ENCODE results near the gene GBP6. TPM values are rescaled to one million over a fixed set of nuclear protein-coding genes. Genes with fewer than 3 reads are reported as not detected.

The GBP6 gene, protein sequence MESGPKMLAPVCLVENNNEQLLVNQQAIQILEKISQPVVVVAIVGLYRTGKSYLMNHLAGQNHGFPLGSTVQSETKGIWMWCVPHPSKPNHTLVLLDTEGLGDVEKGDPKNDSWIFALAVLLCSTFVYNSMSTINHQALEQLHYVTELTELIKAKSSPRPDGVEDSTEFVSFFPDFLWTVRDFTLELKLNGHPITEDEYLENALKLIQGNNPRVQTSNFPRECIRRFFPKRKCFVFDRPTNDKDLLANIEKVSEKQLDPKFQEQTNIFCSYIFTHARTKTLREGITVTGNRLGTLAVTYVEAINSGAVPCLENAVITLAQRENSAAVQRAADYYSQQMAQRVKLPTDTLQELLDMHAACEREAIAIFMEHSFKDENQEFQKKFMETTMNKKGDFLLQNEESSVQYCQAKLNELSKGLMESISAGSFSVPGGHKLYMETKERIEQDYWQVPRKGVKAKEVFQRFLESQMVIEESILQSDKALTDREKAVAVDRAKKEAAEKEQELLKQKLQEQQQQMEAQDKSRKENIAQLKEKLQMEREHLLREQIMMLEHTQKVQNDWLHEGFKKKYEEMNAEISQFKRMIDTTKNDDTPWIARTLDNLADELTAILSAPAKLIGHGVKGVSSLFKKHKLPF
- polyA plus RNA-seq (2012; rRNA removed): not detected in 2 replicates
- polyA plus RNA-seq (2012; cell fraction: cytosol; rRNA removed): not detected in 2 replicates
- not detected in 2 replicates for polyA plus RNA-seq (2012; cell fraction: nucleus; rRNA removed)

DNA sequence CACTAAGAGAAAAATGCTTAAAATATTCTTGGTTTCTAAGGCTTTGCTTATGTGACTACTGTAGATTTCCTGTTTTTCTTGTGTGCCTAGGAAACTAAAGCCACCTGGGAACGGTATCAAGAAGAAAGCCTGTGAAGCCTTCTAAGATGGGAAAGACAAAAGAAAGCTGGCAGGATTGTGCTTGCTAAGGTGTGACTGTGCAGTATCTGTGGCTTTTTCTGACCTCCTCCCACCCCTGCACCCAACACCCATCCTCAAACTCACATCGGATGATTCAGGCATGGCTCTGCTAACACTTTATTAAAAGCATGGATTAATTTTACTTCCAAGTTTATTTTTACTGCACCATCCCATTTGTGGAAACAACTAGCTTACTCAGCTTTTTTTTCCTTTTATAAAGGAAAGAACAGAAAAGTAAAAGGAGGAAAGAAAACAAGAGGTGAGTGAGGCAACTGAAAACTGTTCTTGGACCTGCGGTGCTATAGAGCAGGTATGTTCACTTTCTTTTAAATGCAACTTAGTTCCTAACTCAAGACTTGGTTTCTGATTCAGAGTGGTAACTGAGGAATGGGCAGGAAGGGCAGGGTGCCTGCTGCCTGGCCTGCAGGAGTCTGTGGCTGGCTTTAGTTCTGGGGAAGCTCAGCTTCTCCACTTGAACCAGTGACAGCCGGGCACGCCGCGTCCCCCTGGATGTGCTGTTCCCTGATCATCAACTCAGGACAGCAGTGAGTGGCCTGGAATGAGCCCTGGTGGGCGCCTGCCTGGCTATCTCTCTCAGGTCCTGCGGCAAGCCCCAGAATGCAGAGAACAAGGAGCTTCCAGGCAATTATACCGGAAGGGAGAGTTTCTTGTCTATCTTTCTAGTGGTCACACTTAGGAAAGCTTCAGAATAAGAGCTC is at the start of gene GBP6:
GBP6 (plus strand) TSS at position 422 of the 899 bp plus-strand sequence. CDS start 4,493 bp downstream, outside the sequence.
- Histone ChIP-seq H3K4me2 (no peak within 1 kb of the TSS), H3K9me3 (no peaks in the 10 kb centered on the region), H3K27me3 (ENCODE audit: insufficient read depth) (no peaks in the 10 kb centered on the region), H3K27ac (ENCODE audit: low read depth in 2 of 2, low read length in 1 of 2) (no peak within 1 kb of the TSS; a peak in 1 of 4 replicates), H3K9me2 (no peaks in the 10 kb centered on the region), H2AFZ (ENCODE audit: low read depth) (no peak within 1 kb of the TSS), H4K20me1 (ENCODE audit: insufficient read depth) (no peaks in the 10 kb centered on the region), H3F3A (replicated peaks; ENCODE audit: insufficient read depth) (no peaks in the 10 kb centered on the region), H3K79me2 (ENCODE audit: insufficient read depth) (no peaks in the 10 kb centered on the region), H3K4me3 (ENCODE audit: low read depth in 2 of 2, low read length in 1 of 2) (no peak within 1 kb of the TSS), H3K4me1 (ENCODE audit: control insufficient read depth in 1 of 2, insufficient read depth in 2 of 2, low read depth in 1 of 2, low read length in 1 of 2) (peaks cover 3 to 4% of the 10 kb centered on the region in 2 experiments; a peak in 2 of 4 replicates), H3K9ac (no peak within 1 kb of the TSS), H3K36me3 (replicated peaks in 1 of 2; ENCODE audit: control insufficient read depth in 1 of 2, insufficient read depth in 2 of 2, low read length in 1 of 2) (no peaks in the 10 kb centered on the region)
- DNase-seq: peak; percentile 15
- 71% methylated on average over 8 of the region's 10 CpGs for WGBS (ENCODE audit: low lambda C conversion rate)
- ChIA-PET CTCF (interaction anchor here (0.9 to 7.2 kb wide), 7 partner anchors 13 to 441 kb away, joined by 3 to 63 read pairs (median 3); no protein-coding TSS in a partner anchor), POLR2A (no interaction called here)
- no peak for TF ChIP-seq YY1 (IDR thresholded peaks at IDR 0.05; ENCODE audit: low read depth)
- TF ChIP-seq NFIC (IDR thresholded peaks at IDR 0.05; ENCODE audit: borderline replicate concordance): no peak
- TF ChIP-seq, protein P1, sequence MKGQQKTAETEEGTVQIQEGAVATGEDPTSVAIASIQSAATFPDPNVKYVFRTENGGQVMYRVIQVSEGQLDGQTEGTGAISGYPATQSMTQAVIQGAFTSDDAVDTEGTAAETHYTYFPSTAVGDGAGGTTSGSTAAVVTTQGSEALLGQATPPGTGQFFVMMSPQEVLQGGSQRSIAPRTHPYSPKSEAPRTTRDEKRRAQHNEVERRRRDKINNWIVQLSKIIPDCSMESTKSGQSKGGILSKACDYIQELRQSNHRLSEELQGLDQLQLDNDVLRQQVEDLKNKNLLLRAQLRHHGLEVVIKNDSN (IDR thresholded peaks at IDR 0.05; ENCODE audit: borderline replicate concordance, low read depth): no peak
- no peak for TF ChIP-seq EP300 (IDR thresholded peaks at IDR 0.05; ENCODE audit: borderline replicate concordance in 1 of 2, low read depth in 1 of 2, low read length in 1 of 2)
- no peak for TF ChIP-seq SMC3 (IDR thresholded peaks at IDR 0.05; ENCODE audit: low read depth, low read length)
- TF ChIP-seq FOSL2 (IDR thresholded peaks at IDR 0.05; ENCODE audit: borderline replicate concordance, low read depth): no peak

DNA sequence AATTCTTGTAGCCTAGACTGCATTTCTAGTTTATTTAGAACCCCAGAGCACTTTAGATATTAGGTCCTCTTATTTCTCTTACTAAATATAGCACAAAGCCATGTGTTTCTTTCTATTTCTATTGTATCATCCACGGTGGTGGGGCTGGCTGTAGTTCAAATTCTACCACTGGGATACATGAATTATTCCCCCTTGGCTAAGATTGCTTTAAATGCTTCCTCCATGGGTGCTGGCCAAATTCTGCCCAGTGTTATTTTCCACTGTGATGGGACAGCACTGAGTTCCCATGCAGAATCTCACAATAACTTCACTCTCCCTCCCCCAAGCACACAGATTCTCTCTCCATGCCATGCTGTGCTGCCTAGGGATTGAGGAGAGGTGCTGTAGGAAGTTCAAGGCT is 41.5 kb upstream of the GBP6 start:
- ChIA-PET CTCF (no interaction called here), POLR2A (no interaction called here)
- Histone ChIP-seq H3F3A (replicated peaks; ENCODE audit: insufficient read depth) (no peaks in the 10 kb centered on the region), H3K9me2 (no peaks in the 10 kb centered on the region), H3K4me1 (ENCODE audit: control insufficient read depth in 1 of 2, insufficient read depth in 2 of 2, low read depth in 1 of 2, low read length in 1 of 2) (no peaks in the 10 kb centered on the region), H3K4me3 (ENCODE audit: low read depth in 2 of 2, low read length in 1 of 2) (no peak overlapping the region), H3K9ac (no peak overlapping the region), H3K4me2 (no peak overlapping the region), H2AFZ (ENCODE audit: low read depth) (no peak overlapping the region), H3K27ac (ENCODE audit: low read depth in 2 of 2, low read length in 1 of 2) (no peak overlapping the region), H3K27me3 (ENCODE audit: insufficient read depth) (no peaks in the 10 kb centered on the region), H3K36me3 (replicated peaks in 1 of 2; ENCODE audit: control insufficient read depth in 1 of 2, insufficient read depth in 2 of 2, low read length in 1 of 2) (no peaks in the 10 kb centered on the region), H3K9me3 (no peaks in the 10 kb centered on the region), H4K20me1 (ENCODE audit: insufficient read depth) (no peaks in the 10 kb centered on the region), H3K79me2 (ENCODE audit: insufficient read depth) (no peaks in the 10 kb centered on the region)
- DNase-seq: no peak
- WGBS (ENCODE audit: low lambda C conversion rate): 0% methylated on average over 1 of the region's 1 CpG
- TF ChIP-seq, protein P1 (IDR thresholded peaks at IDR 0.05; ENCODE audit: borderline replicate concordance, low read depth): no peak
- TF ChIP-seq ELF1 (IDR thresholded peaks at IDR 0.05) (no peak), RAD21 (IDR thresholded peaks at IDR 0.05; ENCODE audit: low read length) (no peak), FOXM1 (IDR thresholded peaks at IDR 0.05; ENCODE audit: low read depth) (no peak), RFX5 (IDR thresholded peaks at IDR 0.05; ENCODE audit: low read length) (no peak), TEAD4 (IDR thresholded peaks at IDR 0.05; ENCODE audit: borderline replicate concordance, insufficient read depth) (no peak), RCOR1 (IDR thresholded peaks at IDR 0.05; ENCODE audit: low read length) (no peak), MEF2A (IDR thresholded peaks at IDR 0.05; ENCODE audit: borderline replicate concordance, low read depth) (no peak), SMC3 (IDR thresholded peaks at IDR 0.05; ENCODE audit: low read depth, low read length) (no peak), GABPA (IDR thresholded peaks at IDR 0.05; ENCODE audit: low read depth) (no peak), CHD2 (IDR thresholded peaks at IDR 0.05; ENCODE audit: low read length, partially characterized antibody) (no peak), GATA2 (CRISPR knock-in tag; IDR thresholded peaks at IDR 0.05) (no peak), EP300 (IDR thresholded peaks at IDR 0.05; ENCODE audit: borderline replicate concordance in 1 of 2, low read depth in 1 of 2, low read length in 1 of 2) (no peak), MAX (IDR thresholded peaks at IDR 0.05; ENCODE audit: low read depth) (no peak)
- TF ChIP-seq, protein P2, sequence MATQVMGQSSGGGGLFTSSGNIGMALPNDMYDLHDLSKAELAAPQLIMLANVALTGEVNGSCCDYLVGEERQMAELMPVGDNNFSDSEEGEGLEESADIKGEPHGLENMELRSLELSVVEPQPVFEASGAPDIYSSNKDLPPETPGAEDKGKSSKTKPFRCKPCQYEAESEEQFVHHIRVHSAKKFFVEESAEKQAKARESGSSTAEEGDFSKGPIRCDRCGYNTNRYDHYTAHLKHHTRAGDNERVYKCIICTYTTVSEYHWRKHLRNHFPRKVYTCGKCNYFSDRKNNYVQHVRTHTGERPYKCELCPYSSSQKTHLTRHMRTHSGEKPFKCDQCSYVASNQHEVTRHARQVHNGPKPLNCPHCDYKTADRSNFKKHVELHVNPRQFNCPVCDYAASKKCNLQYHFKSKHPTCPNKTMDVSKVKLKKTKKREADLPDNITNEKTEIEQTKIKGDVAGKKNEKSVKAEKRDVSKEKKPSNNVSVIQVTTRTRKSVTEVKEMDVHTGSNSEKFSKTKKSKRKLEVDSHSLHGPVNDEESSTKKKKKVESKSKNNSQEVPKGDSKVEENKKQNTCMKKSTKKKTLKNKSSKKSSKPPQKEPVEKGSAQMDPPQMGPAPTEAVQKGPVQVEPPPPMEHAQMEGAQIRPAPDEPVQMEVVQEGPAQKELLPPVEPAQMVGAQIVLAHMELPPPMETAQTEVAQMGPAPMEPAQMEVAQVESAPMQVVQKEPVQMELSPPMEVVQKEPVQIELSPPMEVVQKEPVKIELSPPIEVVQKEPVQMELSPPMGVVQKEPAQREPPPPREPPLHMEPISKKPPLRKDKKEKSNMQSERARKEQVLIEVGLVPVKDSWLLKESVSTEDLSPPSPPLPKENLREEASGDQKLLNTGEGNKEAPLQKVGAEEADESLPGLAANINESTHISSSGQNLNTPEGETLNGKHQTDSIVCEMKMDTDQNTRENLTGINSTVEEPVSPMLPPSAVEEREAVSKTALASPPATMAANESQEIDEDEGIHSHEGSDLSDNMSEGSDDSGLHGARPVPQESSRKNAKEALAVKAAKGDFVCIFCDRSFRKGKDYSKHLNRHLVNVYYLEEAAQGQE (IDR thresholded peaks at IDR 0.05; ENCODE audit: low read depth, low read length): no peak

All from SK-N-SH (cell line).